BE2C (cell line): Measurements from ENCODE around the gene SLC7A7.
"Not testable (repeated sequence)": the region's sequence is repeated elsewhere in the genome, so short reads cannot be mapped to it uniquely, and the experiment has no call there.

Source experiments
- DNase-seq: peaks from one replicate; pipeline ENCODE4 v3.0.0-alpha.2; 2020
- H3K27me3 ChIP-seq: fragments of 250-450 bp; sonication (Bioruptor Pico); 2 replicates; pipeline ENCODE4 v1.5.1; 2020; ENCODE audit warnings: mild to moderate bottlenecking
- H3K36me3 ChIP-seq: fragments of 250-450 bp; sonication (Bioruptor Pico); 2 replicates; pipeline ENCODE4 v1.5.1; 2020; ENCODE audit warnings: mild to moderate bottlenecking
- H3K4me1 ChIP-seq: fragments of 250-450 bp; sonication (Bioruptor Pico); 2 replicates; pipeline ENCODE4 v1.5.1; 2020
- H3K4me3 ChIP-seq: 2 replicates; pipeline ENCODE4 v1.5.1; 2011; ENCODE audit warnings: low read depth, low read length
- H3K9me3 ChIP-seq: fragments of 250-450 bp; sonication (Bioruptor Pico); 2 replicates; pipeline ENCODE4 v1.5.1; 2020
- CTCF ChIP-seq: IDR thresholded peaks from 2 replicates; pipeline ENCODE4 v1.5.1; 2012; ENCODE audit warnings: mild to moderate bottlenecking, low read depth, low read length

Gene SLC7A7

DNA sequence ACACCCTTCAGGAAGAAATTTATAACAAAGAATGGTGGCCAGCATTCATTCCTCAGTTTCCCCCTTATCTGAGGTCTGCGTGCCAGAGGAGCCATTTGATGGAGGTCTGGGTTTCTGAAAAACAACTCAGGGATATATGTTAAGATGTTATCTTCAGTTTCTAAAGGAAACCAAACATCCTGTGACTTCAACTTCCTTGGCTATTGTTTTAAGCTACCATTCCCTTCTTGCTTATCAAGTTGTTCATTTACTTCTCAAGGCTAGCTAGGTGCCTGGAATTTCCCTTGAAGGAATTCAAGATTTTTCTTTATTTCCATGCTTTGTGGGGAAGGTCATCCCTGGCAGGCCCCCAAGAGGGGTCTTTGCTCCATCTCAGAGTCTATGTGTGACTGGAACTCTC, 75.8 kb downstream of the SLC7A7 start:
- Histone ChIP-seq H3K4me1 (no peaks in the 10 kb centered on the region), H3K4me3 (no peak overlapping the region), H3K9me3 (no peaks in the 10 kb centered on the region), H3K36me3 (no peaks in the 10 kb centered on the region), H3K27me3 (no peaks in the 10 kb centered on the region)
- DNase-seq: no peak
- TF ChIP-seq CTCF: no peak

GRCh38 chr14:22737052-22737451, 78.2 kb downstream of the SLC7A7 start:
- Histone ChIP-seq H3K4me3 (no peak overlapping the region), H3K36me3 (no peaks in the 10 kb centered on the region), H3K9me3 (no peaks in the 10 kb centered on the region), H3K4me1 (no peaks in the 10 kb centered on the region), H3K27me3 (peaks cover 11% of the 10 kb centered on the region)
- no peak for DNase-seq
- TF ChIP-seq CTCF: no peak

- not testable (repeated sequence) for H3K4me3 ChIP-seq, H3K4me1 ChIP-seq, DNase-seq, H3K9me3 ChIP-seq, H3K36me3 ChIP-seq
- peaks cover 11% of the 10 kb centered on the region for H3K27me3 ChIP-seq
Observed at GRCh38 chr14:22736384-22736783, 78.9 kb downstream of the SLC7A7 start.

DNA sequence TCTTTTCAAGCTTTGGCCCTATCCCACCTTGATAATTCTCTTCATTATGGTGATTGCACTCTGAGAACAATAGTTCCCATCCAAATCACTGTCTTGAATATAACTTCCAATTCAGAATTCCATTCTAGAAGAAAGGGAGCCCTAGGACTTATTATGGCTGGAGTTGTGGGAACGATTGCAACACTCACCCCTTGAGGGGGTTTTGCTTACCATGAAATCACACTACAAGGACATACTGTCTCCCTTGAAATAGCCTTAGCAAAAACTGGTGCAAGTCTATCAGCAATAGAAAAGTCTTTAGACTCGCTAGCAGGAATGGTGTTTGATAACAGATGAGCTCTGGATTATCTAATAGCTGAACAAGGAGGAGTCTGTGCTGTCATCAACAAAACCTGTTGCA, 80.1 kb downstream of the SLC7A7 start:
- TF ChIP-seq CTCF: no peak
- H3K27me3 ChIP-seq: peaks cover 18% of the 10 kb centered on the region
- H3K4me1 ChIP-seq: no peaks in the 10 kb centered on the region
- no peak overlapping the region for H3K4me3 ChIP-seq
- no peaks in the 10 kb centered on the region for H3K9me3 ChIP-seq
- H3K36me3 ChIP-seq: no peaks in the 10 kb centered on the region
- DNase-seq: no peak

GRCh38 chr14:22733829-22734228, 81.4 kb downstream of the SLC7A7 start:
- no peak for TF ChIP-seq CTCF
- Histone ChIP-seq H3K27me3 (peaks cover 20% of the 10 kb centered on the region), H3K36me3 (no peaks in the 10 kb centered on the region), H3K9me3 (no peaks in the 10 kb centered on the region), H3K4me1 (no peaks in the 10 kb centered on the region), H3K4me3 (no peak overlapping the region)
- no peak for DNase-seq

DNA sequence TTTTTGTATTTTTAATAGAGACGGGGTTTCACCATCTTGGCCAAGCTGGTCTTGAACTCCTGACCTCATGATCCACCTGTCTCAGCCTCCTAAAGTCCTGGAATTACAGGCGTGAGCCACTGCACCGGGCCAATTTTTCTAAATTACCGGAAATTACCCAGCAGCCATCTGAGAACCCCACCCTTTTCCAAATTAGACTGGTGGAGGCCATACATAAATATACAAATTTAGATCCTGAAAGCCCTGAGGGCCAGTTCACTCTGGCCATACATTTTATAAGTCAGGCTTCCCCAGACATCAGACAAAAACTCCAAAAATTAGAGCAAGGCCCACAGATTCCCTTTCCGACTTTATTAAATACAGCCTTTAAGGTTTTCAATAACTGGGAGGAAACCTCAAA, 83.2 kb downstream of the SLC7A7 start:
- not testable (repeated sequence) for H3K9me3 ChIP-seq, H3K4me1 ChIP-seq, H3K36me3 ChIP-seq, H3K4me3 ChIP-seq, DNase-seq
- peaks cover 20% of the 10 kb centered on the region for H3K27me3 ChIP-seq

GRCh38 chr14:22726012-22726411, 89.2 kb downstream of the SLC7A7 start:
- H3K9me3 ChIP-seq: no peaks in the 10 kb centered on the region
- no peak for TF ChIP-seq CTCF
- no peak overlapping the region for H3K4me3 ChIP-seq
- H3K36me3 ChIP-seq: no peaks in the 10 kb centered on the region
- H3K4me1 ChIP-seq: no peaks in the 10 kb centered on the region
- DNase-seq: no peak
- peaks cover 26% of the 10 kb centered on the region for H3K27me3 ChIP-seq

GRCh38 chr14:22725374-22725773, 89.9 kb downstream of the SLC7A7 start:
- peaks cover 25% of the 10 kb centered on the region for H3K27me3 ChIP-seq
- H3K9me3 ChIP-seq, H3K4me3 ChIP-seq, H3K36me3 ChIP-seq, DNase-seq, H3K4me1 ChIP-seq: not testable (repeated sequence)

DNA sequence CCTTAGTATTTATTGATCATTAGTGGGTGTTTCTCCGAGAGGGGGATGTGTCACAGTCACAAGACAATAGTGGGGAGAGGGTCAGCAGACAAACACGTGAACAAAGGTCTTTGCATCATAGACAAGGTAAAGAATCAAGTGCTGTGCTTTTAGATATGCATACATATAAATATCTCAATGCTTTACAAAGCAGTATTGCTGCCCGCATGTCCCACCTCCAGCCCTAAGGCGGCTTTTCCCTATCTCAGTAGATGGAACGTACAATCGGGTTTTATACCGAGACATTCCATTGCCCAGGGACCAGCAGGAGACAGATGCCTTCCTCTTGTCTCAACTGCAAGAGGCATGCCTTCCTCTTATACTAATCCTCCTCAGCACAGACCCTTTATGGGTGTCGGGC, 90.4 kb downstream of the SLC7A7 start:
- H3K4me3 ChIP-seq, H3K4me1 ChIP-seq, DNase-seq, H3K36me3 ChIP-seq, H3K9me3 ChIP-seq: not testable (repeated sequence)
- H3K27me3 ChIP-seq: peaks cover 26% of the 10 kb centered on the region
